GM23338 (cell line): ENCODE results near the gene ZNF697. TPM values are rescaled to one million over a fixed set of nuclear protein-coding genes. Genes with fewer than 3 reads are reported as not detected.
"Not testable (repeated sequence)": the region's sequence is repeated elsewhere in the genome, so short reads cannot be mapped to it uniquely, and the experiment has no call there.

Experiments used
- ATAC-seq: fragments of 200-7000 bp; cut with Tn5 transposase; 3 replicates; pipeline ENCODE4 v1.9.1; 2020
- DNase-seq: peaks from one replicate; pipeline ENCODE4 v3.0.0-alpha.2; 2015; ENCODE audit warnings: low spot score
- H2AFZ ChIP-seq: fragments of 200-600 bp; sonication (generic); 2 replicates; pipeline ENCODE4 v1.8.0; 2016; ENCODE audit warnings: antibody characterized with exemption, mild to moderate bottlenecking, moderate library complexity
- H3F3A ChIP-seq: fragments of 200-600 bp; sonication (generic); replicated peaks from 2 replicates; pipeline ENCODE4 v1.8.0; 2017; ENCODE audit warnings: antibody characterized with exemption, mixed run types, low read depth
- H3K27ac ChIP-seq: fragments of 200-600 bp; sonication (generic); 2 replicates; pipeline ENCODE4 v1.6.1; 2016; ENCODE audit warnings: low read depth
- H3K27me3 ChIP-seq: fragments of 200-600 bp; sonication (generic); 2 replicates; pipeline ENCODE4 v1.8.0; 2016; ENCODE audit warnings: mild to moderate bottlenecking, mixed run types, moderate library complexity; ENCODE audit not compliant: insufficient read depth
- H3K36me3 ChIP-seq: fragments of 200-600 bp; sonication (generic); 2 replicates; pipeline ENCODE4 v1.8.0; 2016; ENCODE audit warnings: mild to moderate bottlenecking; ENCODE audit not compliant: insufficient read depth
- H3K4me1 ChIP-seq: fragments of 200-600 bp; sonication (generic); 2 replicates; pipeline ENCODE4 v1.8.0; 2016; ENCODE audit warnings: mild to moderate bottlenecking, moderate library complexity; ENCODE audit not compliant: insufficient read depth
- H3K4me2 ChIP-seq: fragments of 200-600 bp; sonication (generic); 2 replicates; pipeline ENCODE4 v1.7.1; 2017; ENCODE audit warnings: mixed run types
- H3K4me3 ChIP-seq: fragments of 200-600 bp; sonication (generic); 2 replicates; pipeline ENCODE4 v1.6.1; 2016; ENCODE audit warnings: mixed run types
- H3K79me2 ChIP-seq: fragments of 200-600 bp; sonication (generic); replicated peaks from 2 replicates; pipeline ENCODE4 v1.8.0; 2017; ENCODE audit warnings: mild to moderate bottlenecking; ENCODE audit not compliant: insufficient read depth
- H3K9me2 ChIP-seq: fragments of 200-600 bp; sonication (generic); 2 replicates; pipeline ENCODE4 v1.8.0; 2017; ENCODE audit not compliant: insufficient read depth
- H4K20me1 ChIP-seq: fragments of 200-600 bp; sonication (generic); replicated peaks from 2 replicates; pipeline ENCODE4 v1.8.0; 2017; ENCODE audit warnings: mild to moderate bottlenecking; ENCODE audit not compliant: insufficient read depth
- H3K27ac Mint-ChIP-seq: 2 replicates; pipeline ENCODE4 v1.8.0; 2020; ENCODE audit warnings: inconsistent platforms, mild to moderate bottlenecking, moderate library complexity, mixed read lengths
- H3K27me3 Mint-ChIP-seq: 3 replicates; pipeline ENCODE4 v1.8.0; 2022; ENCODE audit warnings: low read depth, mild to moderate bottlenecking, moderate library complexity, mixed read lengths, inconsistent platforms; ENCODE audit not compliant: insufficient read depth, poor library complexity
- H3K36me3 Mint-ChIP-seq: 3 replicates; pipeline ENCODE4 v1.8.0; 2021; ENCODE audit warnings: low read depth, mild to moderate bottlenecking, inconsistent platforms, moderate library complexity, mixed read lengths
- H3K4me1 Mint-ChIP-seq: 3 replicates; pipeline ENCODE4 v1.8.0; 2020; ENCODE audit warnings: mild to moderate bottlenecking, inconsistent platforms, mixed read lengths
- H3K4me3 Mint-ChIP-seq: 3 replicates; pipeline ENCODE4 v1.8.0; 2021; ENCODE audit warnings: moderate library complexity, mild to moderate bottlenecking, inconsistent platforms, mixed read lengths
- H3K9me3 Mint-ChIP-seq: 3 replicates; pipeline ENCODE4 v1.8.0; 2020; ENCODE audit warnings: moderate library complexity, mild to moderate bottlenecking, inconsistent platforms, mixed read lengths
- CTCF ChIP-seq, 2 experiments: fragments of 200-600 bp in 1 of 2; sonication (generic) in 1 of 2; conservative IDR thresholded peaks; 2 replicates each; pipeline versions ENCODE4 v1.5.1 to v1.6.1; 2016 to 2017; ENCODE audit warnings: antibody characterized with exemption in 2 of 2, low read depth in 2 of 2, mild to moderate bottlenecking in 2 of 2, moderate library complexity in 1 of 2
- polyA plus RNA-seq: library from polyadenylated mRNA; unstranded; fragments of >200 nt; fragmentation: Nextera tagmentation; extraction: Ambion mirVana; gene quantifications from 2 replicates; pipeline ENCODE4 v1.2.1, GENCODE V29; 2016
- total RNA-seq: library from RNA; depleted of rRNA; stranded (reverse); fragments of >200 nt; shearing (Covaris generic); gene quantifications from 2 replicates; pipeline ENCODE4 v1.2.3, GENCODE V29; 2014; rRNA removed

ZNF697 gene
- total and polyA plus RNA-seq, 2 experiments from 2014 or later: 5.4 to 32.0 TPM

- not testable (repeated sequence) for H3K36me3 ChIP-seq, H3K27me3 Mint-ChIP-seq, H3F3A ChIP-seq, H3K36me3 Mint-ChIP-seq, H3K4me3 Mint-ChIP-seq, H3K4me1 Mint-ChIP-seq, H3K27ac Mint-ChIP-seq, H3K27me3 ChIP-seq, DNase-seq, H3K9me3 Mint-ChIP-seq, H3K4me1 ChIP-seq, H3K9me2 ChIP-seq, H4K20me1 ChIP-seq, H3K4me2 ChIP-seq, H3K27ac ChIP-seq, H3K79me2 ChIP-seq, H3K4me3 ChIP-seq
- TF ChIP-seq CTCF (conservative IDR thresholded peaks at IDR 0.05; ENCODE audit: low read depth in 2 of 2): peak; percentile 19 to 65
- 0 out of 2 replicates have a peak overlapping the region, but pooled peaks have one; percentile 14 for H2AFZ ChIP-seq
- peak; percentile 99 for ATAC-seq
These were observed 78.0 kb downstream of the ZNF697 start for GRCh38 chr1:119569930-119570622.

Other genes with a start within 250 kb of the ZNF697 start
- gene HSD3B2, start 233.1 kb downstream of the ZNF697 start, total RNA-seq: not detected in 2 replicates
- not detected in 2 replicates for gene HSD3B2, start 233.1 kb downstream of the ZNF697 start, polyA plus RNA-seq
- gene HSD3B1, start 141.1 kb downstream of the ZNF697 start, total RNA-seq: not detected in 2 replicates
- gene HSD3B1, start 141.1 kb downstream of the ZNF697 start, polyA plus RNA-seq: not detected in 2 replicates
- gene PHGDH, start 63.7 kb upstream of the ZNF697 start, total RNA-seq: 816 and 885 TPM in 2 replicates
- gene PHGDH, start 63.7 kb upstream of the ZNF697 start, polyA plus RNA-seq: 612 and 652 TPM in 2 replicates
- gene HMGCS2, start 120.6 kb upstream of the ZNF697 start, total RNA-seq: not detected in 2 replicates
- not detected in 2 replicates for gene HMGCS2, start 120.6 kb upstream of the ZNF697 start, polyA plus RNA-seq
- not detected in 2 replicates for gene REG4, start 163.2 kb upstream of the ZNF697 start, total RNA-seq
- not detected in 2 replicates for gene REG4, start 163.2 kb upstream of the ZNF697 start, polyA plus RNA-seq
- not detected in 2 replicates for gene ADAM30, start 248.2 kb upstream of the ZNF697 start, total RNA-seq
- not detected in 2 replicates for gene ADAM30, start 248.2 kb upstream of the ZNF697 start, polyA plus RNA-seq